ENCODE data around the gene STIM1. TPM values are rescaled to one million over a fixed set of nuclear protein-coding genes. Genes with fewer than 3 reads are reported as not detected.

STIM1 gene
- total RNA-seq, 1 experiment from 2014 or later, result 18.0 TPM

DNA sequence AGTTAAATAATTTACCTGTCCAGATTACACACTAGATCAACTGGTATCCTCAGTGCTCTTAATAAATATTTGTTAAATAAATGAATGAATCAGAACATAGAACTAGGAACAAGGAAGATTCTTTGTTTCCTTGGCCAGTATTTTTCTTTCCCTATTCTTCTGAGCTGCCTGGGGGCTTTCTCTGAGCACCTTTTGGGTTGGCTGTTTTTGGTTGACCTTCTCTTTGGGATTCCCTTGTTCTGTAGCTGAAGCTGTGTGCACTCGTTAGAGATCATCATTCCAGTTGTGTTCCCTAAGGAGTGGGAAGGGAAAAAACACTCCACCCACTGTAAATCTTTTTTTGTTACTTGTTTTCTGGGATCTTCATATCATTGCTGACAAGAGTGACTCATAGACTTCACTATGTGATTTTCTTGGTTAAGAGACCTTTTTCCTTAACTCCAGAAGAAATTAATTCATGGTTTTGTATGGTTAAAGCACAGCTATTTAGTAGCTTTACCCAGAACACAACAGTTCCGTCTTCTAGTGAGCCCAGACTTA is 84.3 kb downstream of the STIM1 start:
- no peak for TF ChIP-seq OVOL2 (CRISPR knock-in tag; IDR thresholded peaks at IDR 0.05; ENCODE audit: borderline replicate concordance)
- no peak for TF ChIP-seq SOX15 (CRISPR knock-in tag; IDR thresholded peaks at IDR 0.05)
- TF ChIP-seq, protein P1, sequence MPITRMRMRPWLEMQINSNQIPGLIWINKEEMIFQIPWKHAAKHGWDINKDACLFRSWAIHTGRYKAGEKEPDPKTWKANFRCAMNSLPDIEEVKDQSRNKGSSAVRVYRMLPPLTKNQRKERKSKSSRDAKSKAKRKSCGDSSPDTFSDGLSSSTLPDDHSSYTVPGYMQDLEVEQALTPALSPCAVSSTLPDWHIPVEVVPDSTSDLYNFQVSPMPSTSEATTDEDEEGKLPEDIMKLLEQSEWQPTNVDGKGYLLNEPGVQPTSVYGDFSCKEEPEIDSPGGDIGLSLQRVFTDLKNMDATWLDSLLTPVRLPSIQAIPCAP (CRISPR knock-in tag; IDR thresholded peaks at IDR 0.05), result no peak
- no peak for TF ChIP-seq ZNF232 (CRISPR knock-in tag; IDR thresholded peaks at IDR 0.05)
- TF ChIP-seq, protein P2, sequence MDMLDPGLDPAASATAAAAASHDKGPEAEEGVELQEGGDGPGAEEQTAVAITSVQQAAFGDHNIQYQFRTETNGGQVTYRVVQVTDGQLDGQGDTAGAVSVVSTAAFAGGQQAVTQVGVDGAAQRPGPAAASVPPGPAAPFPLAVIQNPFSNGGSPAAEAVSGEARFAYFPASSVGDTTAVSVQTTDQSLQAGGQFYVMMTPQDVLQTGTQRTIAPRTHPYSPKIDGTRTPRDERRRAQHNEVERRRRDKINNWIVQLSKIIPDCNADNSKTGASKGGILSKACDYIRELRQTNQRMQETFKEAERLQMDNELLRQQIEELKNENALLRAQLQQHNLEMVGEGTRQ (CRISPR knock-in tag; IDR thresholded peaks at IDR 0.05), result no peak
- no peak for TF ChIP-seq ZBTB21 (CRISPR knock-in tag; IDR thresholded peaks at IDR 0.05; ENCODE audit: borderline replicate concordance)
- TF ChIP-seq, protein P3, sequence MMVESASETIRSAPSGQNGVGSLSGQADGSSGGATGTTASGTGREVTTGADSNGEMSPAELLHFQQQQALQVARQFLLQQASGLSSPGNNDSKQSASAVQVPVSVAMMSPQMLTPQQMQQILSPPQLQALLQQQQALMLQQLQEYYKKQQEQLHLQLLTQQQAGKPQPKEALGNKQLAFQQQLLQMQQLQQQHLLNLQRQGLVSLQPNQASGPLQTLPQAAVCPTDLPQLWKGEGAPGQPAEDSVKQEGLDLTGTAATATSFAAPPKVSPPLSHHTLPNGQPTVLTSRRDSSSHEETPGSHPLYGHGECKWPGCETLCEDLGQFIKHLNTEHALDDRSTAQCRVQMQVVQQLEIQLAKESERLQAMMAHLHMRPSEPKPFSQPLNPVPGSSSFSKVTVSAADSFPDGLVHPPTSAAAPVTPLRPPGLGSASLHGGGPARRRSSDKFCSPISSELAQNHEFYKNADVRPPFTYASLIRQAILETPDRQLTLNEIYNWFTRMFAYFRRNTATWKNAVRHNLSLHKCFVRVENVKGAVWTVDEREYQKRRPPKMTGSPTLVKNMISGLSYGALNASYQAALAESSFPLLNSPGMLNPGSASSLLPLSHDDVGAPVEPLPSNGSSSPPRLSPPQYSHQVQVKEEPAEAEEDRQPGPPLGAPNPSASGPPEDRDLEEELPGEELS (CRISPR knock-in tag; IDR thresholded peaks at IDR 0.05), result no peak
- Mint-ChIP-seq H3K4me1 (no peaks in the 10 kb centered on the region), H3K27ac (no peak overlapping the region), H3K4me3 (no peak overlapping the region), H3K27me3 (ENCODE audit: low read depth) (no peaks in the 10 kb centered on the region), H3K9me3 (no peaks in the 10 kb centered on the region), H3K36me3 (no peaks in the 10 kb centered on the region)
- POLR2A ChIA-PET, result no interaction called here
- ATAC-seq, result no peak
- no peak for DNase-seq (ENCODE audit: low spot score)
- CTCF ChIA-PET, result no interaction called here

DNA sequence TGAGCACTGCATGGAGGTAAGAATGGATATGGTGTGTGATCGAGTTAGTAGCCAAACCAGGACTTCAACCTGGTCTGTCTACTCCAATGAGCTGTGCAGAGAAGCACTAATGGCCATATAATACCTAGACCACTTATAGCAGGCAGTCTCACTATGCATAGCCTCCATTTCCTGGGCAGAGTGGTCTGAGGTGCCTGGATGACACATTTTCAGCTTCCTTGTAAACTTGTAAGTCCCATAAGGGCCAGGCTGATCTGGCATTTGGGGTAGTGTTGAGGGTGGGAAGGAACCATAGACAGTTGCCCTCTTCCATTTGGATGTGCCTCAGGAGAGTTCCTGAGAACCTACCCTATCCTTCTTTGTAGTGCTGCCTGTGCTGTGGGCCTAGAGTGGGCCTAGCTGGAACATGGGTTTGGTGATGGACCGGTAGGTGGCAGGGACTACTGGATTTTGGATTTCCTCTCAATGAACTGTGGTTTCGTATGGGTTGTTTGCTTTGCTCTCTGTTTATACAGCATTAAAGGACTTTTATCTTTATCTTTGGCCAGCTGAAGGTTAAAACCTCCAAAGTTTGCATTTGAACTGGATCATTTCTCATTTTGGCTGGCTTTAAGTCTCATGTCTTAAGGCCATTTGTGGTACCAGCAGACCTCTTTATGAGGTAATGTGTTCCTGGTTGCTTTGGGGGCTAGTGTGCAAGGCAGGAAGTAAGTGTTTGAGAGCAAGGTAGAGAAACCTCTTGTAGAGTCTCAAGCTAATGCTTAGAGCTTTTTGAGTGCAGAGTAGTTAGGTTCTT is 86.9 kb downstream of the STIM1 start:
- Mint-ChIP-seq H3K27ac (no peak overlapping the region), H3K9me3 (no peaks in the 10 kb centered on the region), H3K36me3 (no peaks in the 10 kb centered on the region), H3K4me1 (no peaks in the 10 kb centered on the region), H3K27me3 (ENCODE audit: low read depth) (no peaks in the 10 kb centered on the region), H3K4me3 (no peak overlapping the region)
- TF ChIP-seq, protein P4, sequence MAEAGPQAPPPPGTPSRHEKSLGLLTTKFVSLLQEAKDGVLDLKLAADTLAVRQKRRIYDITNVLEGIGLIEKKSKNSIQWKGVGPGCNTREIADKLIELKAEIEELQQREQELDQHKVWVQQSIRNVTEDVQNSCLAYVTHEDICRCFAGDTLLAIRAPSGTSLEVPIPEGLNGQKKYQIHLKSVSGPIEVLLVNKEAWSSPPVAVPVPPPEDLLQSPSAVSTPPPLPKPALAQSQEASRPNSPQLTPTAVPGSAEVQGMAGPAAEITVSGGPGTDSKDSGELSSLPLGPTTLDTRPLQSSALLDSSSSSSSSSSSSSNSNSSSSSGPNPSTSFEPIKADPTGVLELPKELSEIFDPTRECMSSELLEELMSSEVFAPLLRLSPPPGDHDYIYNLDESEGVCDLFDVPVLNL (CRISPR knock-in tag; IDR thresholded peaks at IDR 0.05; ENCODE audit: borderline replicate concordance, low read depth), result no peak
- 0 out of 2 replicates have a peak, but pooled peaks have one; percentile 11 for TF ChIP-seq GABPB1 (CRISPR knock-in tag; IDR thresholded peaks at IDR 0.05)
- TF ChIP-seq, protein P5, sequence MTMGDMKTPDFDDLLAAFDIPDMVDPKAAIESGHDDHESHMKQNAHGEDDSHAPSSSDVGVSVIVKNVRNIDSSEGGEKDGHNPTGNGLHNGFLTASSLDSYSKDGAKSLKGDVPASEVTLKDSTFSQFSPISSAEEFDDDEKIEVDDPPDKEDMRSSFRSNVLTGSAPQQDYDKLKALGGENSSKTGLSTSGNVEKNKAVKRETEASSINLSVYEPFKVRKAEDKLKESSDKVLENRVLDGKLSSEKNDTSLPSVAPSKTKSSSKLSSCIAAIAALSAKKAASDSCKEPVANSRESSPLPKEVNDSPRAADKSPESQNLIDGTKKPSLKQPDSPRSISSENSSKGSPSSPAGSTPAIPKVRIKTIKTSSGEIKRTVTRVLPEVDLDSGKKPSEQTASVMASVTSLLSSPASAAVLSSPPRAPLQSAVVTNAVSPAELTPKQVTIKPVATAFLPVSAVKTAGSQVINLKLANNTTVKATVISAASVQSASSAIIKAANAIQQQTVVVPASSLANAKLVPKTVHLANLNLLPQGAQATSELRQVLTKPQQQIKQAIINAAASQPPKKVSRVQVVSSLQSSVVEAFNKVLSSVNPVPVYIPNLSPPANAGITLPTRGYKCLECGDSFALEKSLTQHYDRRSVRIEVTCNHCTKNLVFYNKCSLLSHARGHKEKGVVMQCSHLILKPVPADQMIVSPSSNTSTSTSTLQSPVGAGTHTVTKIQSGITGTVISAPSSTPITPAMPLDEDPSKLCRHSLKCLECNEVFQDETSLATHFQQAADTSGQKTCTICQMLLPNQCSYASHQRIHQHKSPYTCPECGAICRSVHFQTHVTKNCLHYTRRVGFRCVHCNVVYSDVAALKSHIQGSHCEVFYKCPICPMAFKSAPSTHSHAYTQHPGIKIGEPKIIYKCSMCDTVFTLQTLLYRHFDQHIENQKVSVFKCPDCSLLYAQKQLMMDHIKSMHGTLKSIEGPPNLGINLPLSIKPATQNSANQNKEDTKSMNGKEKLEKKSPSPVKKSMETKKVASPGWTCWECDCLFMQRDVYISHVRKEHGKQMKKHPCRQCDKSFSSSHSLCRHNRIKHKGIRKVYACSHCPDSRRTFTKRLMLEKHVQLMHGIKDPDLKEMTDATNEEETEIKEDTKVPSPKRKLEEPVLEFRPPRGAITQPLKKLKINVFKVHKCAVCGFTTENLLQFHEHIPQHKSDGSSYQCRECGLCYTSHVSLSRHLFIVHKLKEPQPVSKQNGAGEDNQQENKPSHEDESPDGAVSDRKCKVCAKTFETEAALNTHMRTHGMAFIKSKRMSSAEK (CRISPR knock-in tag; IDR thresholded peaks at IDR 0.05; ENCODE audit: borderline replicate concordance), result no peak
- no peak for TF ChIP-seq FOXK1 (CRISPR knock-in tag; IDR thresholded peaks at IDR 0.05)
- ChIA-PET CTCF (interaction anchor here (1.1 kb wide), 1 partner anchor 88 kb away, joined by 3 read pairs; no protein-coding TSS in a partner anchor), POLR2A (no interaction called here)
- DNase-seq (ENCODE audit: low spot score) (no peak), ATAC-seq (no peak)

All from WTC11 (cell line).